Measurements from ENCODE around the gene HSFX4. TPM values are rescaled to one million over a fixed set of nuclear protein-coding genes. Genes with fewer than 3 reads are reported as not detected.

HSFX4 gene
- polyA plus RNA-seq, 3 donors, result not detected

DNA sequence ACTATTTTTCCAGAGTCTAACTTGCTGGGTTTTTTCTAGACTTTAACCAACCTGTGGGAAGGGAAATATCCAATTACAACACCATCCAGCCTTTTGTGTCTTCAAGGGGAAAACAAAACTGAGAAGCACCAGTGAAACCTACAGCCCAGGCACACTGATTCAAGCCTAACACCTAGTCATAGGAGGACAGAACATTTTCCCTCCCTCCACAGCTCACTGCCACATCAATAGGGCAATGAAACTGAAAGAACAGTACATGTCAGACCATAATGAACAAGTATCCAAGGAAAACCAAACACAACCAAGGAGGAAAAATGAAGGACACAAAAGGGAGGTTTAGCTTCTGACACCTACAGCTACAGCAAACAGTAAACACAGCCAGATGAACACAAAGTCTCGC, 30.8 kb upstream of the HSFX4 start:
- DNase-seq, result no peak
- no peaks in the 10 kb centered on the region for H3K36me3 ChIP-seq (replicated peaks in 1 of 2; ENCODE audit: control insufficient read depth in 1 of 2, insufficient read depth in 2 of 2, low read length in 2 of 2)
- H4K20me1 ChIP-seq (ENCODE audit: insufficient read depth, low read length), result no peaks in the 10 kb centered on the region
- no peak overlapping the region for H2AFZ ChIP-seq (ENCODE audit: insufficient read depth, low read depth, low read length, poor library complexity, severe bottlenecking)
- H3K27ac ChIP-seq (ENCODE audit: low read depth in 1 of 2, low read length in 2 of 2), result no peak overlapping the region
- intact Hi-C loops (cut with micrococcal nuclease), result no loop called here
- H3K79me2 ChIP-seq (ENCODE audit: insufficient read depth, low read length), result no peaks in the 10 kb centered on the region
- H3K36me3 Mint-ChIP-seq, result no peaks in the 10 kb centered on the region
- H3K4me1 ChIP-seq (ENCODE audit: control insufficient read depth in 1 of 2, insufficient read depth in 2 of 2, low read length in 2 of 2), result no peaks in the 10 kb centered on the region
- H3K9ac ChIP-seq (ENCODE audit: insufficient read depth, low read length, poor library complexity, severe bottlenecking), result no peak overlapping the region
- no peak for TF ChIP-seq CTCF (IDR thresholded peaks at IDR 0.05)
- no peak overlapping the region for H3K4me3 Mint-ChIP-seq
- WGBS (ENCODE audit: insufficient coverage), result no CpG with 5 or more reads among the region's 1 CpG
- peaks cover 0 to 3% (median 0%) of the 10 kb centered on the region in 7 donors for H3K9me3 Mint-ChIP-seq
- H3K27me3 Mint-ChIP-seq (ENCODE audit: low read depth in 3 of 3), result no peaks in the 10 kb centered on the region
- H3K9me3 ChIP-seq (replicated peaks in 1 of 2; ENCODE audit: control insufficient read depth in 1 of 2, insufficient read depth in 1 of 2, low read length in 2 of 2), result no peaks in the 10 kb centered on the region
- H3K4me3 ChIP-seq (replicated peaks in 1 of 3; ENCODE audit: low read depth in 2 of 3, low read length in 3 of 3), result no peak overlapping the region
- H3K27me3 ChIP-seq (ENCODE audit: control insufficient read depth in 2 of 2, insufficient read depth in 2 of 2, low read length in 2 of 2), result no peaks in the 10 kb centered on the region
- H3K4me1 Mint-ChIP-seq, result no peaks in the 10 kb centered on the region
- no peak overlapping the region for H3K4me2 ChIP-seq (replicated peaks; ENCODE audit: extremely low read depth, low read length, poor library complexity, severe bottlenecking)
- no peak overlapping the region for H3K27ac Mint-ChIP-seq

GRCh38 chrX:149903889-149904748, 25.3 kb upstream of the HSFX4 start:
- Histone ChIP-seq H3K36me3 (replicated peaks in 1 of 2; ENCODE audit: control insufficient read depth in 1 of 2, insufficient read depth in 2 of 2, low read length in 2 of 2) (no peaks in the 10 kb centered on the region), H3K27ac (ENCODE audit: low read depth in 1 of 2, low read length in 2 of 2) (no peak overlapping the region), H4K20me1 (ENCODE audit: insufficient read depth, low read length) (no peaks in the 10 kb centered on the region), H3K27me3 (ENCODE audit: control insufficient read depth in 2 of 2, insufficient read depth in 2 of 2, low read length in 2 of 2) (no peaks in the 10 kb centered on the region), H3K4me2 (replicated peaks; ENCODE audit: extremely low read depth, low read length, poor library complexity, severe bottlenecking) (peak overlapping the region; percentile 47), H3K4me1 (ENCODE audit: control insufficient read depth in 1 of 2, insufficient read depth in 2 of 2, low read length in 2 of 2) (peaks cover 0 to 3% of the 10 kb centered on the region in 2 donors), H2AFZ (ENCODE audit: insufficient read depth, low read depth, low read length, poor library complexity, severe bottlenecking) (peak overlapping the region; percentile 59), H3K9me3 (replicated peaks in 1 of 2; ENCODE audit: control insufficient read depth in 1 of 2, insufficient read depth in 1 of 2, low read length in 2 of 2) (no peaks in the 10 kb centered on the region), H3K9ac (ENCODE audit: insufficient read depth, low read length, poor library complexity, severe bottlenecking) (peak overlapping the region; percentile 9), H3K79me2 (ENCODE audit: insufficient read depth, low read length) (no peaks in the 10 kb centered on the region), H3K4me3 (replicated peaks in 1 of 3; ENCODE audit: low read depth in 2 of 3, low read length in 3 of 3) (peak overlapping the region in 2 of 3 experiments; percentile 22 to 39)
- DNase-seq, result no peak
- Mint-ChIP-seq H3K4me1 (peaks cover 8% of the 10 kb centered on the region), H3K27ac (no peak overlapping the region), H3K27me3 (ENCODE audit: low read depth in 3 of 3) (peaks cover 0 to 1% (median 0%) of the 10 kb centered on the region in 3 donors), H3K36me3 (no peaks in the 10 kb centered on the region), H3K4me3 (peak overlapping the region; percentile 56 to 85), H3K9me3 (peaks cover 0 to 3% (median 0%) of the 10 kb centered on the region in 7 donors)
- TF ChIP-seq CTCF (IDR thresholded peaks at IDR 0.05), result peak; percentile 19
- intact Hi-C loops (cut with micrococcal nuclease), result no loop called here
- WGBS (ENCODE audit: insufficient coverage), result no CpG with 5 or more reads among the region's 6 CpGs
